HG03378 (cell line): ENCODE data around the gene ANAPC13.
A peak's percentile ranks its signal among the peaks of the same experiment; 100 is the strongest.

ENCODE experiments used
- ATAC-seq: cut with Tn5 transposase; IDR thresholded peaks from one replicate; pipeline ENCODE4 v1.9.1; 2021; ENCODE audit warnings: mild to moderate bottlenecking, moderate library complexity; ENCODE audit not compliant: unreplicated experiment

ANAPC13 gene, protein sequence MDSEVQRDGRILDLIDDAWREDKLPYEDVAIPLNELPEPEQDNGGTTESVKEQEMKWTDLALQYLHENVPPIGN

GRCh38 chr3:134485718-134486576 is at the start of gene ANAPC13, which contains the start of gene CEP63:
Gene ANAPC13 (minus strand): TSS chr3:134485985. CDS start chr3:134482904, 3,081 bp downstream.
Gene CEP63 (plus strand): TSS chr3:134486057. CDS start chr3:134495321, 9,264 bp downstream.
- peak; percentile 71 for ATAC-seq

DNA sequence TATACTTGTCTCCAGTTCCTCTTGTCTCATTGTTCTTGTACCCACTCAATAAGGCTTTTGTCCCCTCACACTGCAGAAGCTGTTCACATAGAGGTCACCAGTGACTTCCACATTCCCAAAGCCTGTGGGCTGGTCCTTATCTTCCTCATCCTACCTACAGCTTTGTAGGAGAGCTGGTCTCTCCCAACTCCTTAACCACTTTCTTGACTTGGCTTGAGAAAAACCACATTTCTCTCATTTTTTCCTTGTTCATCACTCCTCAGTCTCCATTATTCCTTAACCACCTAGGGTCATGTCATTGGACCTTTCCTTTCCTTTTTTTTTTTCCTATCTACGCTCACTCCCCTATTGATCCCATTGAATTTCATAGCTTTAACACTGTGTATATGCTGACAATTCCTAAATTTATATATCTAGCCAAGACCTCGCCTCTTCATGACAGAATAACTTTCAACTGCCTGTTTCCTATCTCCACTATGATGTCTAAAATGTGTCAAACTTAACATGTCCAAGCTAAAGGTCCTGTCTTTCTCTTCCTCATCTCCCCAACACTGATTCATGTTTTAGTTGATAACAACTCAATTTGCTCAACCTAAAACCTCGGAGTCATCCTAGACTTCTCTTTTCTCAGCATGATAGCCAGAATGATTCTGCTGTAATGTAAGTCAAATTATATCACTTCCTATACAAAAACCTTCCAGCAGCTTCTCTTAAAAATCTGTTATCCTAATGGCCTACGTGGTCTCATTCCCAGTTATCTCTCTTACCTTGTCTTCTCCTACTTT is 49.6 kb upstream of the ANAPC13 start:
- no peak for ATAC-seq

DNA sequence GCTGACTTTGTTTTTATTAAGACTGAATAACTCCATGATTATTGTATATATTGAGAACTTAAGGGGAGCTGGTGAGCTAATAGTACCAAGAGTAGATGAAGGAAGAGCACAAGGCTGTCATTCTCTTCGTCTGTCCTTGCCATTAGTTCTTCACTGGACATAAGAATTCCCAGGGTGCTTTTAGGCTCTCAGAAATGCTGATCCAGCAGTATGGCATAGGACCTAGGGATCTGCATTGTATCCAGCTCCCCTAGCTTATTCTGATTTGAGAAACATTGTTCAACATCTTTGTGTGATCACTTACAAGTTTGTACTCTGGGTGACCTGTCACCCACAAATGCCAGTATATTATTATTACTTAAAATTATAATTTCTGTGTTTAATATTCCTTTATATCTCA is 47.7 kb upstream of the ANAPC13 start:
- ATAC-seq = no peak

DNA sequence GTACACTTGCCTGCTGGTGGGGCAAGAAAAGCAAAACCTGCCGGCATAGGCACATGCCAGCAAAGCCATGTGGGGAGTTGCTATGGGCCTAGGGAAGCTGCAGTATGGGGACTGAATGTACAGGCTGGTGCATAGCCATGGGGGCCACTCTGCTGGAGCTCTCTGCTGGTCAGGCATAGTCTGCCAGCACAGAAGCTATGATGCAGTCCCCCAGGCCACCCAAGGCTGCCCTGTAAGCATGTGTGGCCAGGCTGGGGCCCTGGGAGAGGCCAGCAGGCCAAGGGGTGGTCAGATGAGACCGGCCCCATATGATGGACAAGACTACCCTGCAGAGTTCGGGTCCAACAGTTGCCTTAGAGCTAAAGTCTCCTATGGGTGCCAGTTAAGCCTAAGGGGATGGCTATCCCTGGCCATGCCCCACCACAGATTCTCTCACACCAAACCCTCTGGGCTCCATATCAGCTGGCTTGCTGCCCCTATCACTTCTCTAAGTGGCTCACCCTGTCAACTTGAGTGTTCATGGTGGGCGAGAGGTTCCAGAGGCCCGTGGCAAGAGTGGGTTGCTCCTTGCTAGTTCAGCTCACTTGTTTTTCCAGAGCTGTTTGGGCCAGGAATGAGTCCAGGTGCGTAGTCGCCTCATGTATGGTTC is 41.9 kb upstream of the ANAPC13 start:
- ATAC-seq = no peak

DNA sequence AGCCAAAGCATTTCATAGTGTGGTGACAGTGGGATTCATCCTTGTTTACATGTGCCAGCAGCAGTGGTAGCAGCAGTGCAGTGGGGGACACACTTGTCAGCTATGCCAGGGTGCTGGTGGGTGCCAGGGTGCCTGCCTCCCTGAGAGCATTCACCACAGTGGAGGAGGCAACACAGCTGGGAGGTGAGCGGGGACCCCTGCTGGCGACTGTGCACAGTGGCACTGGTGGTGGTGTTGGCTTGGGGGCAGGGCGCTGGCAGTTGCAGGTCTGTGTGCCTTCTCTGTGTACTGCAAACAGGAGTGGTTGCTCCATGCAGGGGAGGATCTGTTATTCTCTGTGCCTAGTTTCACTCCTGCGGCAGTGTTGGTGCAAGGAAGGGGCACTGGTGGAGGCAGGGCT is 41.3 kb upstream of the ANAPC13 start:
- ATAC-seq = no peak

DNA sequence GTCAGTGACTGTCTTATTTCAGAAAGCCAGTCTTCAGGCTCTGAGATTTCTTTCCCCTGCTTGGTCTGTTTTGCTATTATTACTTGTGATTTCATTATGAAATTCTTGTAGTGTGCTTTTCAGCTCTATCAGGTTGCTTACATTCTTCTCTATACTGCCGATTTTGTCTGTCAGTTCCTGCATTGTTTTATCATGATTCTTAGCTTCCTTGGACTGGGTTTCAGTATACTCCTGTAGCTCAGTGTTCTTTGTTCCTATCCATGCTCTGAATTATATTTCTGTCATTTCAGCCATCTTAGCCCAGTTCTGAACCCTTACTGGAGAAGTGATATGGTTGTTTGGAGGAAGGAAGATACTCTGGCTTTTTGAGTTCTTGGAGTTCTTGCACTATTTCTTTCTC is 40.5 kb upstream of the ANAPC13 start:
- ATAC-seq = no peak

- no peak for ATAC-seq
Observed at GRCh38 chr3:134525293-134525692, 39.5 kb upstream of the ANAPC13 start.

DNA sequence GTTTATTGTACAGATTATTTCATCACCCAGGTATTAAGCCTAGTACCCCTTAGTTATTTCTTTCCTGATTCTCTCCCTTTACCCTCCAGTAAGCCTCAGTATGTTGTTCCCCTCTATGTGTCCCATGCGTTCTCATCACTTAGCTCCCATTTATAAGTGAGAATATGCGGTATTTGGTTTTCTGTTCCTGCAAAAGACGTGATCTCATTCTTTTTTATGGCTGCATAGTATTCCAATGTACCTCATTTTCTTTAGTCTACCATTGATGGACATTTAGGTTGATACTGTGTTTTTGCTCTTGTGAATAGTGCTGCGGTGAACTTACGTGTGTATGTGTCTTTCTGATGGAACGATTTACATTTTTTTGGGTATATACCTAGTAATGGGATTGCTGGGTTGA is 36.8 kb upstream of the ANAPC13 start:
- no peak for ATAC-seq

- no peak for ATAC-seq
Observed at GRCh38 chr3:134517791-134518190, 32.0 kb upstream of the ANAPC13 start.

DNA sequence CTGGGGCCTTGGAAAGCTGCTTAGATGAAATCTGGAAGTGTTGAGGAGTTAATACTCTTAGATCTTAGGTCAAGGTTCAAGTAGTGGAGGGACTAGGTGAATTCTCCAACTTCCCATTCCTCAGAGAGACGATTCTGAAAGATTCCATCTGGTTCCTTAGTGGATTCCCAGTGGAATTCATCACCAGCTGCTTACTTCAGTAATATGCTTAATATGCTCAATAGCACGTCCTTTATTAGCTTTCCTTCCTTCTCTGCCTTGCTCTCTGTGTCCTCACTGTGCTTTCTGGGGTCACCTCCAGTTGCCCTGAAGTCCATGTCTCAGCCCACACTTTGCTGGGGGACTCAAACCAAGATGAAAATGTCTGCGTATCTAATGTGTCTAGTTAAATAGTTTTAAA is 31.1 kb upstream of the ANAPC13 start:
- ATAC-seq = no peak

DNA sequence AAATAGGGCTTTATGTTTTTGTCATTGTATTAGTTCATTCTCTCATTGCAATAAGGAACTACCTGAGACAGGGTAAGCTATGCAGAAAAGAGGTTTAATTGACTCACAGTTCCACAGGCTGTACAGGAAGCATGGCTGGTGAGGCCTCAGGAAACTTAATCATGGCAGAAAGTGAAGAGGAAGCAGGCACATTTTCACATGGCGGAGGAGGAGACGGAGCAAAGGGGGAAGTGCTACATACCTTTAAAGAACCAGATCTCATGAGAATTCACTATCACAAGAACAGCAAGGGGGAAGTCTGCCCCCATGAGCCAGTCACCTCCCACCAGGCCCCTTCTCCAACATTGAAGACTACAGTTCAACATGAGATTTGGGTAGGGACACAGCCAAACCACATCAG is 25.7 kb upstream of the ANAPC13 start:
- no peak for ATAC-seq

GRCh38 chr3:134505485-134505884 is 19.7 kb upstream of the ANAPC13 start:
- no peak for ATAC-seq

DNA sequence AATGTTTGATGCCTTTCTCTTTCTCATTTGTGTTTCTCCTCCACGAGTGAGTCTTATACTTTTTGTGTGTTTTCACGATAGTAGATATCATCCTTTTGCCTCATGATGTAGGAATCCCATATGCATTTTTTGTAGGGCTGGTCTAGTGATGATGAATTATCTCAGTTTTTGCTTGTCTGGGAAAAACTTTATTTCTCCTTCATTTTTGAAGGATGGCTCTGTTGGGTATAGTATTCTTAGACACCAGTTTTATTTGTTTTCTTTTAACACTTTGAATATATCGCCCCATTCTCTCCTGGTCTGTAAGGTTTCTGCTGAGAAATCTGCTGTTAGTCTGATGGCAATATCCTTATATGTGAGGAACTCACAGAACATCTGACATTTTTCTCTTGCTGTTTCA is 18.3 kb upstream of the ANAPC13 start:
- no peak for ATAC-seq

DNA sequence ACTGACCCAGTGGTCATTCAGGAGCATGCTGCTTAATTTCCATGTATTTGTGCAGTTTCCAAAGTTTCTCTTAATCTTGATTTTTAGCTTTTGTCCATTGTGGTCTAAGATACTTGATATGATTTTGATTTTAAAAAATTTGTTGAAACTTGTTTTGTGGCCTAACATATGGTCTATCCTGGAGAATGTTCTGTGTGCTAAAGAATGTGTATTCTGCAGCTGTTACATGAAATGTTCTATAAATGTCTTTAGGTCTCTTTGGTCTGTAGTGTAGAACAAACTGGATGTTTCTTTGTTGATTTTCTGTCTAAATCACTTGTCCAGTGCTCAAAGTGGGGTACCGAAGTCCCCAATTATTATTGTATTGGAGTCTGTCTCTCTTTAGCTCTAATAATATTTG is 17.5 kb upstream of the ANAPC13 start:
- ATAC-seq = no peak

- no peak for ATAC-seq
Observed at GRCh38 chr3:134496471-134497071, 10.8 kb upstream of the ANAPC13 start.

DNA sequence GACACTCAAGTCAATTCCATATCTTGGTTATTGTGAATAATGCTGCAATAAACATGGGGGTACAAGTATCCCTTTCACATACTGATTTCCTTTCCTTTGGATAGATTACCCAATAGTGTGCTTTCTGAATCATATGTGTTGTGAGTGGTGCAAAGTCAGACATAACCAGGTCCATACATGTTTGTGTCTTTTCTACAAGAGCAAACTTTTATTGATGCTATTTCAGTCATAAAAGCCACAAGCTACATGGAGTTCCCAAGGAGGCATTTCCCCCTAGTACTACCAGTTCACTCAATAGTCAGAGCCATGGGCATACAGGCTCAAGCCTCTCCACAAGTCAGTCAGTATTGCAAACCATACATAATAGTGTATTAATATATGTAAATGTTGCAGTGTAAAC is 10.2 kb upstream of the ANAPC13 start:
- no peak for ATAC-seq

- no peak for ATAC-seq
Observed at GRCh38 chr3:134494495-134494894, 8.7 kb upstream of the ANAPC13 start.

- no peak for ATAC-seq
Observed at GRCh38 chr3:134487406-134487805, 1.6 kb upstream of the ANAPC13 start.

DNA sequence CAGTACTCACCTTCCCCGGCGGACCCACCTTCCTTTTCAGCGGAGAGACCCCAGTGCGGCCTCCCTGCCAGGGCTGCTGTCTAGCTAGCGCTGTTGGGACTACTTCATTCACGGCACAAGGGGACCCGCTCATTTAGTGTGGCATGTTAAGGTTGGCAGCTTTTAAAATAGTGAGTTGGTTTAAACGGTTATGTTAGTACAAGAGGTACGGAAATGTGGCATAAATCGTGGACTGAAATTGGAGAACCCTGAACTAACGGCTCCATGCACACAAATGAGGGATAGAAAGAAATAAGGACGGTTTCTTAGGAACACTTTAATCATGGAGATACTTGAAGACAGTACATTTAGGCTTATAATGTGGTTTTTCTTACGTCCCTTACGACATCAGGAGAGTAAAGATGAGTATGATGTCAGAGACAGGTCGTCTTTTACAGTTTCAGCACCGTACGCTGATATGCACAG is 824 bp upstream of the ANAPC13 start:
- ATAC-seq = no peak

DNA sequence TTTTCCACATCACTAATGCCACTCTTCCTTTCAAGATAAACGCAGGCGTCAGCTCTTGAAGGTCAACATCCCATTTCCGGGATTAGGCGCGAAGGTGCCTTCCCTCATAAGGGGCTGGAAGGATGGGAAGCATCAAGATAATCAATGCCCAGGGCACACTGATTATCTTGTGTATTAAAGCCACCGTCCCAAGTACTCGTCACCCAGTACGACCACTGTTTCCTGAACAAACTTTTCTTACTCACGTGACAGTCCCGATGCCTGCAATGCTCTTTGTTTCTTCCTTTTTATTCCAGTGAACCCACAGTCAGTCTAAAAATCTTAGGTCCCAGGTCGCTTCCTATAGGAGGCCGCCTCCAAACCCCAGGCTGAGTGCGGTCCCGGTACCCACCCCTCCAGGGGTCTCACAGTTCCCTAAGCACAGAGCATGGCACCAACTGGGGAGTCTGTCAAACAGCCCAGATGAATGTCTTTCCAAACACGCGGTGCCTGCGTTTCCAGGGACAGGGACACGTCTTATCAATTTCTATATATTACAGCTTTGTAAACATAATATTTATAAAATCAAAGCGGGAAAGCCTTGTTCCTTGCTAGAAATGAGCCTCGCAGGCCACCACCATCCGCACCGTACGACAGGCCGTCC is 589 bp downstream of the ANAPC13 start:
- peak; percentile 19 for ATAC-seq
